GM18502 (cell line): ENCODE data around the gene FMR1.

ENCODE experiments used
- ATAC-seq: cut with Tn5 transposase; IDR thresholded peaks from one replicate; pipeline ENCODE4 v1.9.1; 2021; ENCODE audit warnings: mild to moderate bottlenecking; ENCODE audit not compliant: unreplicated experiment, poor library complexity

The FMR1 gene

DNA sequence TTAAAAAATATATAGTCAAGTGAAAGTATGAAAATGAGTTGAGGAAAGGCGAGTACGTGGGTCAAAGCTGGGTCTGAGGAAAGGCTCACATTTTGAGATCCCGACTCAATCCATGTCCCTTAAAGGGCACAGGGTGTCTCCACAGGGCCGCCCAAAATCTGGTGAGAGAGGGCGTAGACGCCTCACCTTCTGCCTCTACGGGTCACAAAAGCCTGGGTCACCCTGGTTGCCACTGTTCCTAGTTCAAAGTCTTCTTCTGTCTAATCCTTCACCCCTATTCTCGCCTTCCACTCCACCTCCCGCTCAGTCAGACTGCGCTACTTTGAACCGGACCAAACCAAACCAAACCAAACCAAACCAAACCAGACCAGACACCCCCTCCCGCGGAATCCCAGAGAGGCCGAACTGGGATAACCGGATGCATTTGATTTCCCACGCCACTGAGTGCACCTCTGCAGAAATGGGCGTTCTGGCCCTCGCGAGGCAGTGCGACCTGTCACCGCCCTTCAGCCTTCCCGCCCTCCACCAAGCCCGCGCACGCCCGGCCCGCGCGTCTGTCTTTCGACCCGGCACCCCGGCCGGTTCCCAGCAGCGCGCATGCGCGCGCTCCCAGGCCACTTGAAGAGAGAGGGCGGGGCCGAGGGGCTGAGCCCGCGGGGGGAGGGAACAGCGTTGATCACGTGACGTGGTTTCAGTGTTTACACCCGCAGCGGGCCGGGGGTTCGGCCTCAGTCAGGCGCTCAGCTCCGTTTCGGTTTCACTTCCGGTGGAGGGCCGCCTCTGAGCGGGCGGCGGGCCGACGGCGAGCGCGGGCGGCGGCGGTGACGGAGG lies at the start of gene FMR1:
Gene FMR1, plus strand, starts transcription at position 728 of the 831 bp plus-strand sequence. CDS start 261 bp downstream, outside the sequence.
- ATAC-seq, result peak; percentile 83

GRCh38 chrX:147875866-147876596 lies 35.7 kb upstream of the FMR1 start:
- peak; percentile 95 for ATAC-seq

DNA sequence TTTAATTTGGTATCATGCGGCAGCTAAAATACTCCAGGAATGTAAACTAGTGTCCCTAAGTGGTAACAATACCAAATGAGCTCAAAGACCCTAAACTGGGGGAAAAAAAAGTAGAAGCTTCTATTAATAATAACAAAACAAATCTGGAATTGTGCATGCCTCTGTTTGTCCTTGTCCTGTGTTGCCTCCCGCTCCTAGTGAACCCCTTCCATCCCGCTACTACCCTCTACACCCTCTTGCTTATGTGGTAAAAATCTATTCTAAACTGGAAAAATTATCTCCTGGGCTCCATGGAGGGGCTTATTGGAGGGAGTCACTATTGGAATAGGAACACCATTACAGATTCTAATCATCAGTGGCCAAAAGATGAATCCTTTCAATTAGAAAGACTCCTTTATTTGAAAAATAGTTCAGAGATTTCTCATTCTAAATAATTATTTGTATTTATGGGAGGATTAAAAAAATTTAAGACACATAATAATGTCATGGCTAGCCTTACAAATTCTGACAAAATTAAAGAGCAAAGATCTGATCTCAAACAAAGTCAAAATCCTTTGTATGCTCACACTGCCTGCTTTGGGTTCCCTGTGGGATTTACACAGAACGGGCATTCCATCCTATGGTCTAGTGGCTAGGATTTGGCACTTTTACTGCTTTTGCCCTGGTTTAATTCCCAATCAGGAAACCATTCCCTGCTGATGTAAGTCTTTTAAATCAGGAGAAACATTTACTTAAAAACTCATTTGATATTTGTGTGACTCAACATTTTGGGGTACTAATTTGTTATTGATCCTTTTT lies 34.7 kb upstream of the FMR1 start:
- ATAC-seq, result no peak

GRCh38 chrX:147877726-147878125 lies 34.0 kb upstream of the FMR1 start:
- no peak for ATAC-seq

GRCh38 chrX:147884958-147885357 lies 26.8 kb upstream of the FMR1 start:
- peak; percentile 71 for ATAC-seq

DNA sequence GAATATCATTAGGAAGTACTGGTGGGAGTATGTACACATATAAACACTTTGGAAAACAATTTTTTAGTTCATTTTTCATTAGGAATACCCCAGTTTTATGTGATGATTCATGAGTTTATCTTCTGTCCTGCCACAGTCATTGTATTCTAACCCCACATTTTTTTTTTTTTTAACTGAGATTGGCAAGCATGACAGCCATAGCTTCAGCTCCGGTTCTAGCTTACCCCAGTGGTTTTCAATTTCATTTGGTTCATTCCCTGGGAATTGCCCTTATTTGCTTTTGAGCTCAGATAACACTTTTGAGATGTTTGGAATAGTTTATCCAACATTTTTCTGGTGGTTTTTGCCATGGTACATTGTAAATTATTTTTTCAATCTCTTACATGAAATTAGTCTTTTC lies 21.0 kb upstream of the FMR1 start:
- ATAC-seq, result no peak

DNA sequence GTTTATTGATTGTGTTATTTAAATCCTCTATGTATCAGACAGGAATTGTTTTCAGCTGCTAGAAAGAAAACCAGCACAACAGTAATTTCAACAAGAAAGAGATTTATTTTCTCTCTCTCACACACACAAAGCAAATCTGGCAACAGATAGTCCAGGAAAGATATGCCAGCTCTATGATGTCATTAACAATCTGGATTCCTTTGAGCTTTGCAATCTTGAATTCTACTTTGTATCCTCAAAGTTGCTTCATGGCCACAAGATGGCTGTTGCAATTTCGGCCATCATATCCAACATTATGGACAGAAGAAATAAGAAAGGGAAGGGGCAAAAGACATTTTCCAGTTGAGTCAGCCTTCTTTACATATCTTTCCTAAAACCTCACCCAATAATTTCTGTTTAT lies 19.8 kb upstream of the FMR1 start:
- ATAC-seq, result no peak

DNA sequence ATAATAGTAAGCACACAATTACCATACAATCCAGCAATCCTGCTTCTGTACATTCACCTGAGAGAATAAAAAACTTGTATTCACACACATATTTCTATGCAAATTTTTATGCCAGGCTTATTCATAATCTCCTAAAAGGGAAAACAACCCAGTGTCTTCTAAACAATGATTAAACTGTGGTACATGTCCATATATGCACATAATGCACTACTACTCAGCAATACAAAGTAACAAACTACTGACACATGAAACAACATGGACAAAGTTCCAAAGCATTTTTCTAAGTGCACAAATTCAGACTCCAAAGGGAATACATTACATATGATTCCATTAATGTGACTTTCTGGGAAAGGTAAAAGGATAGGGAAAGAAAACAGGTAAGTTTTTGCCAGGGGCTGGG lies 18.0 kb upstream of the FMR1 start:
- ATAC-seq, result no peak

DNA sequence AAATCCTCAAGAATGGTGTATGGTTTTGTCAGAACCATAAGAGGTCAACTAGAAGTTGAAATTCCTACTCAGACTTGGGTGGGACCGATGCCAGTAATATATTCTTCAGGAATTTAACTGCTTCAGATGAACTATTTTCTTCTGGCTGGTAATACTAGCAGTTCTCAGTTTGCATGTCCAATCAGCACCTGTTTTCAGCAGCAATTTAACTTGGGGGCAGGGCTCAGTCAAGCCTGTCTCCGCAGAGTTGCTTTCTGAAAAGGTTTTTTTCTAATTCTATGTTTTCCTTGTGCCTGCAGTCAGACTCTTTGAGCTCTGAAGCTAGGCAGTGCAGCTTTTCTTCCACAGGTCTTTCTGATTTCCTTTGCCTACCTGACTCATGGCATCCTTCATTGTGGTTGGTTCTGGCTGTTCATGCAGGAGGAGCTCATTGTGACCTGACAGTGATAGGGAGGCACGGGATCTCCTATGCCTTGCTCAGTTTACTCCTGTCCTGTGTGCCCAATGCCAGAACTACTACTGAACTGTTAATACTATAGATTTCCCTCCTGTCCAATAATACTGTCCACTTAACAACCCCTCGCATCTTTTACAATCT lies 17.3 kb upstream of the FMR1 start:
- ATAC-seq, result no peak

DNA sequence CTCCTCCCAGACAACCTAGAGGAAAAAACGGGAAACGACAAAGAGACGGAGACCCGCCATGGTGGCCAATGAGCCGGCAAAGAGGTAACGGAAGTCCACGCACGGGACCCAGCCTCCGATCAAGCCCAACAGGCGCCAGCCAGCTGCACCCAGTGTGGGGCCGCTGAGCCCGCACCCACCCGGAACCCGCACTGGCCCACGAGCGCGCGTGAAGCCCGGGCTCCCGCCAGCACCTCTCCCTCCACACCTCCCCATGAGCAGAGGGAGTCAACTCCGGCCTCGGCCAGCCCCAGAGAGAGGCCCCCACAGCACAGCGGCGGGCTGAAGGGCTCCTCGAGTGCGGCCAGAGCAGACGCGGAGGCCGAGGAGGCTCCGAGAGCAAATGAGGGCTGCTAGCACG lies 14.6 kb upstream of the FMR1 start:
- no peak for ATAC-seq

DNA sequence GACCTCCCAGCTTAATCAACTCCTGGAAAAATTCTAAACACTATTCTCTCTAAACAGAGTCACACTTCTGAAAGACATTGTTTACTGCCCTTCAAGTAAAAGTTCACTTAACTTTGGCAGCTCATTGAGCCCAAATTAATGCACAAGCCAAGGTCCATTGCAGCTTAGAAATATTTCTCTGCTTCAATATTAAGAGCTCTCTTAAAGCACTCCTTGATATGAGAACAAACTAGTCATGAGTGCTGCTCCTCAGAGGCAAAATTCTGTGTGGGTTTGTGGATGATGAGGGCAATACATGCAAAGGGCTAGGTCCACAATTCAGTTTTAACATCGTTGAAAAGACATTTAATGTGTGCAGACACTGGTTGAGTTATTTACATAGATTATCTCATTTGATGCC lies 12.8 kb upstream of the FMR1 start:
- ATAC-seq, result no peak

- peak; percentile 65 for ATAC-seq
Observed at GRCh38 chrX:147899379-147900114, 12.2 kb upstream of the FMR1 start.

DNA sequence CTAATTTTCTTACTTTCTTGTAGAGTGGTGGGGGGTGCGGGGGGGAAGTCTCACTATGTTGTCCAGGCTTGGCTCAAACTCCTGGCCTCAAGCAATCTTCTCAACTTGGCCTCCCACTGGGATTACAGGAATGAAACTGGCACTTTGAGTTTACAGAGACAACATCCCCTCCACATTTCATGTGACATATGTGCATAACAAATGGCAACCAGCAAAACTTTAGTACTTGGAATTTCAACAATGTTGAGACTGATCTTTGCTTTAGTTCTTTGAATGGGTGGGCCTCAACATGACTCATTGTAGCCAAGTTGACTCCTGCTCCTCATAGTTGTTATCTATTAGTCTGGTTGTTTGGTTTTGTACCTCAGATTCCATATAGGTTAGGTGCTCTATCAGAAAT lies 11.4 kb upstream of the FMR1 start:
- ATAC-seq, result no peak

- ATAC-seq, result no peak
Observed at GRCh38 chrX:147901461-147902126, 10.1 kb upstream of the FMR1 start.

DNA sequence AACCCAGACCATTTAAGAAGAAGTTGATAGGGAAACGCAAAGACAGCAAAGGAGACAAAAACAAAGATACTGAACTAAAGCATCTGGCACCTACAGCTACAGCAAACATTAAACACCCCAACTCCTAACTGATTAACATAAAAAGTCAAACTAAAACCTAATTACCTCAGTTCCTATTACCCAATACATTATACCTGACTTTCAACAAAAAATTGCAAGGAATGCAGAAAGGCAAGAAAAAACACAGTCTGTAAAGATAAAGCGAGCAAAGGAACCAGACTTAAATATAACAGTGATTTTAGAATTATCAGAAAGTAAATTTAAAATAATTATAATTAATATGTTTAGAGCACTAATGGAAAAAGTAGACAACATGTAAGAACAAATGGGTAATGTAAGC lies 9.4 kb upstream of the FMR1 start:
- no peak for ATAC-seq

DNA sequence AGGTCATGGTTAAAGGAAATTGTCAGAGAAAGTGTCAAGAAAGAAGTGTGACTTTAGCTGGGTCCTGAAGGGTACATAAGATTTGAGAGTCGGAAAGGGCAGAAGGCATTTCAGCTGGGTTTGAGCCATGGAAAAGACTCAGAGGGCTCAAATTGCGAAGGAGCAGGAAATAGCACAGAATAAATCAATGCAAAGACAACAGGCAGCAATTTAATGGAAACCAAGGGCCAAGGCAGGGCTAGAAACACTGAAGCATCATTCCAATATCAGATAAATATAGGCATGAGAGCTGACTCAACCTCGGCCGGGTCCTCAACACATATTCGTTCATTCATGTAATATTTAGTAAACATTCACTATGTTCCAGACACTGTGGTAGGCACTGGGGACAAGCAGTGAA lies 3.6 kb upstream of the FMR1 start:
- no peak for ATAC-seq

DNA sequence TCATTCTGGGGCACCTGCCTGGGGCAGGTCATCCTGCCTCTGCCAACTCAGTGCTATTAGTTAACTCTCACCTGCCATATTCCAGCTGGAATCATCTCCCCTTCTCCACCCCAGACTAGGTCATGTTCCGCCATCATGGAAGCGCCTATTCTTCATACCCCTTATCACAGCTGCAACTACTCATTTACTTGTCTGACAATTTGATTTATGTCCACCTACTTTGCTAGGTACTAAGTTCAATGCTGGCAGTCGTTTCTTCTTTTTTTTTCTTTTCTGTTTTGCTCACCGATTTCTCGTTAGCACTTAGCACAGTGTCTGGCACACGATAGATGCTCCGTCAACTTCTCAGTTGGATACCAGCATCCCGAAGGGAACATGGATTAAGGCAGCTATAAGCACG lies 1.1 kb upstream of the FMR1 start:
- ATAC-seq, result no peak

DNA sequence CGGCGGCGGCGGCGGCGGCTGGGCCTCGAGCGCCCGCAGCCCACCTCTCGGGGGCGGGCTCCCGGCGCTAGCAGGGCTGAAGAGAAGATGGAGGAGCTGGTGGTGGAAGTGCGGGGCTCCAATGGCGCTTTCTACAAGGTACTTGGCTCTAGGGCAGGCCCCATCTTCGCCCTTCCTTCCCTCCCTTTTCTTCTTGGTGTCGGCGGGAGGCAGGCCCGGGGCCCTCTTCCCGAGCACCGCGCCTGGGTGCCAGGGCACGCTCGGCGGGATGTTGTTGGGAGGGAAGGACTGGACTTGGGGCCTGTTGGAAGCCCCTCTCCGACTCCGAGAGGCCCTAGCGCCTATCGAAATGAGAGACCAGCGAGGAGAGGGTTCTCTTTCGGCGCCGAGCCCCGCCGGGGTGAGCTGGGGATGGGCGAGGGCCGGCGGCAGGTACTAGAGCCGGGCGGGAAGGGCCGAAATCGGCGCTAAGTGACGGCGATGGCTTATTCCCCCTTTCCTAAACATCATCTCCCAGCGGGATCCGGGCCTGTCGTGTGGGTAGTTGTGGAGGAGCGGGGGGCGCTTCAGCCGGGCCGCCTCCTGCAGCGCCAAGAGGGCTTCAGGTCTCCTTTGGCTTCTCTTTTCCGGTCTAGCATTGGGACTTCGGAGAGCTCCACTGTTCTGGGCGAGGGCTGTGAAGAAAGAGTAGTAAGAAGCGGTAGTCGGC lies 528 bp downstream of the FMR1 start:
- ATAC-seq, result peak; percentile 45

DNA sequence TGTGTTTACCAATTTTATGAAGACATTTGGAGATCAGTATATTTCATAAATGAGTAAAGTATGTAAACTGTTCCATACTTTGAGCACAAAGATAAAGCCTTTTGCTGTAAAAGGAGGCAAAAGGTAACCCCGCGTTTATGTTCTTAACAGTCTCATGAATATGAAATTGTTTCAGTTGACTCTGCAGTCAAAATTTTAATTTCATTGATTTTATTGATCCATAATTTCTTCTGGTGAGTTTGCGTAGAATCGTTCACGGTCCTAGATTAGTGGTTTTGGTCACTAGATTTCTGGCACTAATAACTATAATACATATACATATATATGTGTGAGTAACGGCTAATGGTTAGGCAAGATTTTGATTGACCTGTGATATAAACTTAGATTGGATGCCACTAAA lies 1.9 kb downstream of the FMR1 start:
- no peak for ATAC-seq
